Natural killer cell (primary cell): ENCODE results near the gene RNF39. TPM values are rescaled to one million over a fixed set of nuclear protein-coding genes. Genes with fewer than 3 reads are reported as not detected.

Experiments
- ATAC-seq, 3 donors: fragments of 150-1000 bp in 2 of 3; fragments of 200-7000 bp in 1 of 3; cut with Tn5 transposase; 1 replicate in 1 of 3; 2 replicates in 2 of 3; pipeline ENCODE4 v1.10.0; 2021; ENCODE audit warnings: mild to moderate bottlenecking in 2 of 3, moderate library complexity in 2 of 3
- DNase-seq, 2 donors: peaks; one replicate each; pipeline versions ENCODE4 v3.0.0 to v3.0.0-alpha.2; 2013 to 2021; ENCODE audit warnings: mixed read lengths in 1 of 2
- H3K27ac ChIP-seq: one replicate; pipeline ENCODE4 v1.5.1; 2013; ENCODE audit warnings: mild to moderate bottlenecking, low read length
- H3K27me3 ChIP-seq: one replicate; pipeline ENCODE4 v1.6.1; 2013; ENCODE audit warnings: low read length; ENCODE audit not compliant: control insufficient read depth, insufficient read depth
- H3K36me3 ChIP-seq: one replicate; pipeline ENCODE4 v1.6.1; 2013; ENCODE audit warnings: low read length; ENCODE audit not compliant: control insufficient read depth, insufficient read depth
- H3K4me1 ChIP-seq: one replicate; pipeline ENCODE4 v1.6.1; 2013; ENCODE audit warnings: low read length; ENCODE audit not compliant: control insufficient read depth, insufficient read depth
- H3K4me3 ChIP-seq: one replicate; pipeline ENCODE4 v1.5.1; 2013; ENCODE audit warnings: low read length
- H3K9me3 ChIP-seq: one replicate; pipeline ENCODE4 v1.6.1; 2013; ENCODE audit warnings: low read length; ENCODE audit not compliant: control insufficient read depth, insufficient read depth
- H3K27ac Mint-ChIP-seq, 2 donors: one replicate each; pipeline ENCODE4 v1.8.0; 2022; ENCODE audit warnings: mild to moderate bottlenecking in 2 of 2, mixed read lengths in 2 of 2, moderate library complexity in 1 of 2
- H3K27me3 Mint-ChIP-seq, 2 donors: one replicate each; pipeline ENCODE4 v1.8.0; 2022; ENCODE audit warnings: low read depth in 2 of 2, mixed read lengths in 2 of 2
- H3K36me3 Mint-ChIP-seq: one replicate; pipeline ENCODE4 v1.8.0; 2022; ENCODE audit warnings: mixed read lengths
- H3K4me1 Mint-ChIP-seq, 2 donors: one replicate each; pipeline ENCODE4 v1.8.0; 2022; ENCODE audit warnings: mixed read lengths in 2 of 2
- H3K4me3 Mint-ChIP-seq: one replicate; pipeline ENCODE4 v1.8.0; 2022; ENCODE audit warnings: mild to moderate bottlenecking, moderate library complexity, mixed read lengths
- H3K9me3 Mint-ChIP-seq, 2 donors: one replicate each; pipeline ENCODE4 v1.8.0; 2022; ENCODE audit warnings: mixed read lengths in 2 of 2
- WGBS: methylation state at CpG from one replicate; pipeline ENCODE4 v1.1.7; 2013; ENCODE audit warnings: missing lambda C conversion rate; ENCODE audit not compliant: insufficient coverage; 5-methylcytosine and 5-hydroxymethylcytosine counted together
- intact Hi-C: fragments of 100-400 bp; cut with micrococcal nuclease; formaldehyde crosslinking; loops from one replicate; pipeline ENCODE4 v1.14.2; 2022
- total RNA-seq, 4 donors: library from RNA; stranded (reverse); fragments of 120-200 nt in 1 of 4; gene quantifications; one replicate each; pipeline versions ENCODE4 v1.2.3 to v1.2.4, GENCODE V29; 2013 to 2022
- TF ChIP-seq, protein P1 (sequence below): fragments of 200-600 bp; IDR thresholded peaks from one replicate; pipeline ENCODE4 v1.8.0; 2022; ENCODE audit warnings: antibody characterized with exemption

The RNF39 gene
- total RNA-seq, 3 donors from 2014 or later (not counting 1 experiment from before 2014, with no cell fraction given), result not detected

DNA sequence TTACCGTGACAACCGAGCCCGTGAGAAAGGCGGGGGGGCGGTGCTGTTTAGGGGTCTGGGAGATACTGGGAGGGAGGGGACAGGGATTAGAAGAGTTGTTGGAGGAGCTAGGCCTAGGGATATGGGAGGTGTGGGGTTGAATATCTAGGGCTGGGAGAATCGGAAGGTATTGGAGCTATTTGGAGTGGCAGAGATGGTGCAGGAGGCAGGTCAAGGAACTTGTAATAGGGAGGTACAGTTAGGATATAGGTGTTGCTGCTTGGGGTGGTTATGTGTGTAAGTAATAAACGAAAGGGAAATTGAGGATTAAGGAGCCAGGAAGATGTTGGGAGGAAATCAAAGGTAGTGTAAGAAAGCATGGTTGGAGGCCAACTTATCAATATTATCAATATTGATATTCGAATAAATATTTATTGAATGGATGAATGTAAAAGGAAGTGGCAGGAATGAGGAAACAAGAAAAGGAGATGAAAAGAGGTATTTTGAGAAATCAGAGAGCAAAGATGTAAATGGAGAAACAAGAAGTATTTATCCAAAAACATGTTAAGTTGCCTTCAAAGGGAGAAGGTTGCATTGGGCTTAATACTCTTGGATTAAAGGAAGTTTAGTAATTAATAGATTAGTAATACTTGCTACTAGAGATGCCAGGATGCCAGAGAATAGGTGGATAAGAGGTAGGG lies 8.0 kb downstream of the RNF39 start:
- H3K4me3 ChIP-seq, result peak overlapping the region; percentile 87
- peaks cover 6% of the 10 kb centered on the region for H3K27me3 ChIP-seq
- ATAC-seq (no peak), DNase-seq (no peak)
- peaks cover 21% of the 10 kb centered on the region for H3K36me3 Mint-ChIP-seq
- H3K27me3 Mint-ChIP-seq, result peaks cover 11 to 17% of the 10 kb centered on the region in 2 donors
- no peaks in the 10 kb centered on the region for H3K9me3 Mint-ChIP-seq
- no peaks in the 10 kb centered on the region for H3K9me3 ChIP-seq
- 11% methylated on average over 8 of the region's 8 CpGs for WGBS
- peak overlapping the region; percentile 98 for H3K4me3 Mint-ChIP-seq
- H3K27ac ChIP-seq, result peak overlapping the region; percentile 99
- H3K27ac Mint-ChIP-seq, result peak overlapping the region; percentile 98 to 100
- intact Hi-C loops, result loop anchor here (2.0 to 5.0 kb wide), 3 partner anchors 145 to 259 kb away; partner anchors contain the start of genes TRIM26 and TRIM39
- peaks cover 43% of the 10 kb centered on the region for H3K36me3 ChIP-seq
- TF ChIP-seq, protein P1, sequence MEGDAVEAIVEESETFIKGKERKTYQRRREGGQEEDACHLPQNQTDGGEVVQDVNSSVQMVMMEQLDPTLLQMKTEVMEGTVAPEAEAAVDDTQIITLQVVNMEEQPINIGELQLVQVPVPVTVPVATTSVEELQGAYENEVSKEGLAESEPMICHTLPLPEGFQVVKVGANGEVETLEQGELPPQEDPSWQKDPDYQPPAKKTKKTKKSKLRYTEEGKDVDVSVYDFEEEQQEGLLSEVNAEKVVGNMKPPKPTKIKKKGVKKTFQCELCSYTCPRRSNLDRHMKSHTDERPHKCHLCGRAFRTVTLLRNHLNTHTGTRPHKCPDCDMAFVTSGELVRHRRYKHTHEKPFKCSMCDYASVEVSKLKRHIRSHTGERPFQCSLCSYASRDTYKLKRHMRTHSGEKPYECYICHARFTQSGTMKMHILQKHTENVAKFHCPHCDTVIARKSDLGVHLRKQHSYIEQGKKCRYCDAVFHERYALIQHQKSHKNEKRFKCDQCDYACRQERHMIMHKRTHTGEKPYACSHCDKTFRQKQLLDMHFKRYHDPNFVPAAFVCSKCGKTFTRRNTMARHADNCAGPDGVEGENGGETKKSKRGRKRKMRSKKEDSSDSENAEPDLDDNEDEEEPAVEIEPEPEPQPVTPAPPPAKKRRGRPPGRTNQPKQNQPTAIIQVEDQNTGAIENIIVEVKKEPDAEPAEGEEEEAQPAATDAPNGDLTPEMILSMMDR, result no peak
- peaks cover 27% of the 10 kb centered on the region for H3K4me1 ChIP-seq
- H3K4me1 Mint-ChIP-seq, result peaks cover 48 to 66% of the 10 kb centered on the region in 2 donors

DNA sequence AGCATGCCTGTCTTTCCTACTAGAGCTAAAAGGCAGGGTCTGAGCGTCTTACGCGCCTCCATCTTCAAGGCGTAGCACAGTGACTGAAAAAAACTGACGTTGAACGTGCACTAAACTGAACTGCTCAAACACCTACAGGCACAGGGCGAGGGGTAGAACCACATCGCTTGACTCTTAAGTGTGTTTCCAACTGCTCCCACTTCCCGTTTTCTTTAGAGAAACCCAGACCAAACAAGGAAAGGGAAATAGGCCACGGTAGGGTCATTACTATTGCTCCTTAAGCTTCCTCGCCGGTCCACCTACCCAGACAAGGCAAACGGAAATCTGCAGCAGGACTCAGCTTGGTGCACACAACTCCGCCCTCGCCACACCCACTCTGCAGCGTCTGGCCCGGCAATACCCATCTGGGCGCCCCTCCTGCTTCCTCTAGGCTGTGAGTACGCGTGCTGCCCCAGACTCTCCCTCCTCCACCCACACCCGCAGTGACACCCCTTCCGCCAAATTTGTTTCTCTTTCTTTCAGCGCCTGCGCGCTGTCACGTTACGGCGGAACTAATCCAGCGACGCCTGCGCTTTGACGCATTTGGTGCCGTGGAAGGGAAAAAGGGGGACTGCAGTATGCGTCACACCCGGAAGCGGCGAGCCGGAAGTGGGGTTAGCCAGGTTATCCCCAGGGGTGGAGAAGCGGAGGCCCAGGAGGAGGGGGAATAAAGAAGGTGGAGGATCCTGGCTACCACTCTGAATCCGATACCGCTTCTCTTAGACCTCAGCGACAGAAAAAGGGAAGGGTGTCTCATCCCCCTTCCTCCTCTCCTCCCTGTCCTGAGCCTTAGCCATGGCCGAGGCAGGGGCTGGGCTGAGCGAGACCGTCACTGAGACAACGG lies 8.8 kb downstream of the RNF39 start, which contains the start of gene PPP1R11:
Gene PPP1R11 (plus strand): TSS at position 622 of the 883 bp plus-strand sequence. CDS start 213 bp downstream, at position 835.
- WGBS, result under 1% methylated on average over 46 of the region's 46 CpGs
- intact Hi-C loops, result loop anchor here (2.0 to 5.0 kb wide), 3 partner anchors 145 to 260 kb away; partner anchors contain the start of genes TRIM26 and TRIM39
- H3K27ac ChIP-seq, result peak within 1 kb of the TSS; percentile 99
- no peaks in the 10 kb centered on the region for H3K9me3 ChIP-seq
- Mint-ChIP-seq H3K4me1 (peaks cover 49 to 64% of the 10 kb centered on the region in 2 donors), H3K4me3 (peak within 1 kb of the TSS; percentile 98), H3K27ac (peak within 1 kb of the TSS; percentile 98 to 100), H3K36me3 (peaks cover 21% of the 10 kb centered on the region), H3K27me3 (peaks cover 6 to 12% of the 10 kb centered on the region in 2 donors), H3K9me3 (no peaks in the 10 kb centered on the region)
- ATAC-seq, result peak; percentile 94 to 100 (median 95)
- TF ChIP-seq, protein P1, result no peak
- H3K4me3 ChIP-seq, result peak within 1 kb of the TSS; percentile 87
- H3K27me3 ChIP-seq, result peaks cover 3% of the 10 kb centered on the region
- peaks cover 43% of the 10 kb centered on the region for H3K36me3 ChIP-seq
- peak; percentile 97 to 99 for DNase-seq
- peaks cover 34% of the 10 kb centered on the region for H3K4me1 ChIP-seq

DNA sequence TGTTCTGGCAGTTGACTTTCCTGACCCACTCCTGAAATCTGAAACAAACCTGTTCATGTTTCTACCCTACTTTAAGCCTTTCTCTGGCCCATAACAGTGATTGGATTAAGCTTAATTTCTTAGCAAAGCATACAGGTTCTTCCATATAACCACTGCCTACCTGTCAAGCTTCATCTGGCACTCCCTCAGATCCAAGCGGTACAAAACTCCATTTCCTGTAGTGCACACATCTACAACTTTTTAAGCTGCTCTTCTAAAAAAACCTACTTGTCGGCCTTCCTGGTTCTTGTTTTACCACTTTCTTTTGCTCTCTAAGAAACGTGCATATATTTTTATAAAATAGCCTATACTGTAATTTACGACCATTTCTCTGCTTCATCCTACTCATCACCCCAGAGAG lies 9.5 kb downstream of the RNF39 start:
- Histone ChIP-seq H3K27ac (peak overlapping the region; percentile 99), H3K36me3 (peaks cover 43% of the 10 kb centered on the region), H3K9me3 (no peaks in the 10 kb centered on the region), H3K4me3 (peak overlapping the region; percentile 46), H3K4me1 (peaks cover 32% of the 10 kb centered on the region), H3K27me3 (no peaks in the 10 kb centered on the region)
- Mint-ChIP-seq H3K9me3 (no peaks in the 10 kb centered on the region), H3K27me3 (peaks cover 3 to 8% of the 10 kb centered on the region in 2 donors), H3K36me3 (peaks cover 21% of the 10 kb centered on the region), H3K4me3 (peak overlapping the region; percentile 98), H3K27ac (peak overlapping the region; percentile 98 to 100), H3K4me1 (peaks cover 51 to 64% of the 10 kb centered on the region in 2 donors)
- 9% methylated on average over 4 of the region's 4 CpGs for WGBS
- intact Hi-C loops, result loop anchor here (2.0 to 5.0 kb wide), 3 partner anchors 146 to 261 kb away; partner anchors contain the start of genes TRIM26 and TRIM39
- TF ChIP-seq, protein P1, result no peak
- ATAC-seq, result no peak
- peak in 1 of 2 donors; percentile 58 for DNase-seq
